ENCODE data around the gene SIRT2. TPM values are rescaled to one million over a fixed set of nuclear protein-coding genes. Genes with fewer than 3 reads are reported as not detected.
A peak's percentile ranks its signal among the peaks of the same experiment; 100 is the strongest.

Gene SIRT2
- total RNA-seq, 1 donor from 2014 or later: 38.9 TPM

- DNase-seq (ENCODE audit: low read depth): no peak
- Histone ChIP-seq H3K27me3 (ENCODE audit: control insufficient read depth, insufficient read depth, low read length) (peaks cover 5% of the 10 kb centered on the region), H3K36me3 (ENCODE audit: control insufficient read depth, insufficient read depth, low read length) (no peaks in the 10 kb centered on the region), H3K4me3 (ENCODE audit: low read depth, low read length) (peak overlapping the region; percentile 33)
- peak; percentile 71 for TF ChIP-seq CTCF (IDR thresholded peaks at IDR 0.05; ENCODE audit: insufficient read depth, low read length, poor library complexity, severe bottlenecking)
Measured at GRCh38 chr19:38869836-38870607, 29.4 kb downstream of the SIRT2 start.

GRCh38 chr19:38869160-38869835 lies 30.1 kb downstream of the SIRT2 start:
- H3K27me3 ChIP-seq (ENCODE audit: control insufficient read depth, insufficient read depth, low read length): peaks cover 5% of the 10 kb centered on the region
- no peak for TF ChIP-seq CTCF (IDR thresholded peaks at IDR 0.05; ENCODE audit: insufficient read depth, low read length, poor library complexity, severe bottlenecking)
- H3K36me3 ChIP-seq (ENCODE audit: control insufficient read depth, insufficient read depth, low read length): no peaks in the 10 kb centered on the region
- H3K4me3 ChIP-seq (ENCODE audit: low read depth, low read length): peak overlapping the region; percentile 33
- no peak for DNase-seq (ENCODE audit: low read depth)

- Histone ChIP-seq H3K36me3 (ENCODE audit: control insufficient read depth, insufficient read depth, low read length) (no peaks in the 10 kb centered on the region), H3K4me3 (ENCODE audit: low read depth, low read length) (no peak overlapping the region), H3K27me3 (ENCODE audit: control insufficient read depth, insufficient read depth, low read length) (peaks cover 5% of the 10 kb centered on the region)
- DNase-seq (ENCODE audit: low read depth): no peak
- no peak for TF ChIP-seq CTCF (IDR thresholded peaks at IDR 0.05; ENCODE audit: insufficient read depth, low read length, poor library complexity, severe bottlenecking)
Measured at GRCh38 chr19:38868551-38868950, 30.9 kb downstream of the SIRT2 start.

GRCh38 chr19:38867171-38867780 lies 32.1 kb downstream of the SIRT2 start:
- peaks cover 5% of the 10 kb centered on the region for H3K27me3 ChIP-seq (ENCODE audit: control insufficient read depth, insufficient read depth, low read length)

GRCh38 chr19:38862321-38863059 lies 36.9 kb downstream of the SIRT2 start:
- no peak for DNase-seq (ENCODE audit: low read depth)
- H3K4me3 ChIP-seq (ENCODE audit: low read depth, low read length): no peak overlapping the region
- no peak for TF ChIP-seq CTCF (IDR thresholded peaks at IDR 0.05; ENCODE audit: insufficient read depth, low read length, poor library complexity, severe bottlenecking)
- no peaks in the 10 kb centered on the region for H3K27me3 ChIP-seq (ENCODE audit: control insufficient read depth, insufficient read depth, low read length)
- no peaks in the 10 kb centered on the region for H3K36me3 ChIP-seq (ENCODE audit: control insufficient read depth, insufficient read depth, low read length)

More at GRCh38 chr19:38867171-38867780, 32.1 kb downstream of the SIRT2 start:
- Histone ChIP-seq H3K36me3 (ENCODE audit: control insufficient read depth, insufficient read depth, low read length) (no peaks in the 10 kb centered on the region), H3K4me3 (ENCODE audit: low read depth, low read length) (no peak overlapping the region)
- no peak for TF ChIP-seq CTCF (IDR thresholded peaks at IDR 0.05; ENCODE audit: insufficient read depth, low read length, poor library complexity, severe bottlenecking)
- no peak for DNase-seq (ENCODE audit: low read depth)
